B cell (primary cell): ENCODE results near the gene PGR. TPM values are rescaled to one million over a fixed set of nuclear protein-coding genes. Genes with fewer than 3 reads are reported as not detected.

Source experiments
- ATAC-seq: fragments of 200-7000 bp; cut with Tn5 transposase; one replicate; pipeline ENCODE4 v1.10.0; 2021; ENCODE audit warnings: low read depth, mild to moderate bottlenecking, moderate number of reproducible peaks, moderate library complexity
- CTCF ChIA-PET: fragments of 350-600 bp; sonication (Branson Sonifier 250); formaldehyde crosslinking; loops from one replicate; lab custom pipeline; 2021; ENCODE audit warnings: antibody characterized with exemption, inconsistent platforms; lab: Charles Lee
- POLR2A ChIA-PET: fragments of 350-600 bp; sonication (Branson Sonifier 250); formaldehyde crosslinking; loops from one replicate; lab custom pipeline; 2021; ENCODE audit warnings: antibody characterized with exemption; lab: Charles Lee
- DNase-seq: peaks from one replicate; pipeline ENCODE4 v3.0.0; 2013
- H2AFZ ChIP-seq: 2 replicates; pipeline ENCODE4 v1.6.1; 2012; ENCODE audit warnings: mild to moderate bottlenecking, low read depth, low read length; ENCODE audit not compliant: insufficient read depth, poor library complexity, severe bottlenecking
- H3K27ac ChIP-seq, 2 donors: 1 replicate in 1 of 2; 2 replicates in 1 of 2; pipeline ENCODE4 v1.5.1; 2012 to 2013; ENCODE audit warnings: low read length in 2 of 2, mild to moderate bottlenecking in 2 of 2, moderate library complexity in 1 of 2
- H3K27me3 ChIP-seq, 4 experiments: fragments of 200-600 bp in 1 of 4; sonication (generic) in 1 of 4; replicated peaks in 1 of 4; 1 replicate in 2 of 4; 2 replicates in 2 of 4; pipeline versions ENCODE4 v1.6.1 to v1.7.0; 2013 to 2016; ENCODE audit warnings: low read length in 3 of 4, mild to moderate bottlenecking in 2 of 4, mixed read lengths in 1 of 4, moderate library complexity in 1 of 4; ENCODE audit not compliant: insufficient read depth in 4 of 4, control insufficient read depth in 3 of 4; ENCODE audit errors: control extremely low read depth in 1 of 4
- H3K36me3 ChIP-seq, 2 experiments: replicated peaks in 1 of 2; 1 replicate in 1 of 2; 2 replicates in 1 of 2; pipeline versions ENCODE4 v1.6.1 to v1.7.1; 2013; ENCODE audit warnings: low read length in 1 of 2; ENCODE audit not compliant: insufficient read depth in 2 of 2, control insufficient read depth in 1 of 2; ENCODE audit errors: control extremely low read depth in 1 of 2, extremely low read depth in 1 of 2
- H3K4me1 ChIP-seq, 2 donors: fragments of 200-600 bp in 1 of 2; sonication (generic) in 1 of 2; 1 replicate in 1 of 2; 2 replicates in 1 of 2; pipeline versions ENCODE4 v1.5.1 to v1.6.1; 2013 to 2017; ENCODE audit warnings: low read length in 2 of 2; ENCODE audit not compliant: control insufficient read depth in 2 of 2, insufficient read depth in 2 of 2
- H3K4me2 ChIP-seq: replicated peaks from 2 replicates; pipeline ENCODE3; 2012; ENCODE audit warnings: mild to moderate bottlenecking, low read depth, low read length; ENCODE audit not compliant: poor library complexity, severe bottlenecking
- H3K4me3 ChIP-seq, 5 experiments: fragments of 200-600 bp in 1 of 5; sonication (generic) in 1 of 5; 1 replicate in 3 of 5; 2 replicates in 2 of 5; pipeline versions ENCODE4 v1.5.1 to v1.7.0; 2011 to 2016; ENCODE audit warnings: low read length in 4 of 5, mild to moderate bottlenecking in 4 of 5, low read depth in 2 of 5, control low read depth in 1 of 5, moderate library complexity in 1 of 5; ENCODE audit not compliant: insufficient read depth in 1 of 5; ENCODE audit errors: control extremely low read depth in 1 of 5, extremely low read depth in 1 of 5
- H3K79me2 ChIP-seq: fragments of 200-600 bp; sonication (generic); one replicate; pipeline ENCODE4 v1.6.0; 2016; ENCODE audit warnings: low read length; ENCODE audit not compliant: control insufficient read depth, insufficient read depth
- H3K9ac ChIP-seq: fragments of 200-600 bp; sonication (generic); 2 replicates; pipeline ENCODE4 v1.6.1; 2017; ENCODE audit warnings: mild to moderate bottlenecking, low read length, moderate library complexity
- H3K9me3 ChIP-seq, 3 donors: one replicate each; pipeline versions ENCODE4 v1.6.1 to v1.7.1; 2013; ENCODE audit warnings: low read length in 2 of 3; ENCODE audit not compliant: control insufficient read depth in 2 of 3, insufficient read depth in 1 of 3; ENCODE audit errors: control extremely low read depth in 1 of 3
- H4K20me1 ChIP-seq: 2 replicates; pipeline ENCODE4 v1.6.0; 2012; ENCODE audit warnings: mild to moderate bottlenecking, low read length; ENCODE audit not compliant: insufficient read depth, control insufficient read depth, poor library complexity, severe bottlenecking
- H3K27ac Mint-ChIP-seq: one replicate; pipeline ENCODE4 v1.8.0; 2021; ENCODE audit warnings: mixed read lengths
- H3K27me3 Mint-ChIP-seq: one replicate; pipeline ENCODE4 v1.8.0; 2021; ENCODE audit warnings: mixed read lengths
- H3K4me1 Mint-ChIP-seq: one replicate; pipeline ENCODE4 v1.8.0; 2021; ENCODE audit warnings: mixed read lengths
- H3K4me3 Mint-ChIP-seq: one replicate; pipeline ENCODE4 v1.8.0; 2021; ENCODE audit warnings: mixed read lengths
- H3K9me3 Mint-ChIP-seq: one replicate; pipeline ENCODE4 v1.8.0; 2022; ENCODE audit warnings: mixed read lengths; ENCODE audit not compliant: insufficient read depth
- EZH2 ChIP-seq: IDR thresholded peaks from 2 replicates; pipeline ENCODE4 v1.6.1; 2012; ENCODE audit warnings: borderline replicate concordance, low read depth, mild to moderate bottlenecking, moderate library complexity, low read length; ENCODE audit not compliant: insufficient read depth, poor library complexity, severe bottlenecking
- WGBS: methylation state at CpG from one replicate; pipeline ENCODE4 v1.1.5; 2013; ENCODE audit warnings: missing lambda C conversion rate; ENCODE audit not compliant: insufficient coverage; 5-methylcytosine and 5-hydroxymethylcytosine counted together
- intact Hi-C: fragments of 100-400 bp; cut with micrococcal nuclease; formaldehyde crosslinking; loops from one replicate; pipeline ENCODE4 v1.10.0; 2022
- polyA plus RNA-seq: library from polyadenylated mRNA; depleted of rRNA; stranded (reverse); fragments of >200 nt; gene quantifications from 2 replicates; pipeline ENCODE4 v1.2.3, GENCODE V29; 2012
- total RNA-seq, 2 donors: library from RNA; stranded (reverse); fragments of 120-200 nt in 1 of 2; gene quantifications; 1 replicate in 1 of 2; 2 replicates in 1 of 2; pipeline versions ENCODE4 v1.2.3 to v1.2.4, GENCODE V29; 2013 to 2022
- TF ChIP-seq, protein P1 (sequence below): fragments of 200-600 bp; IDR thresholded peaks from one replicate; pipeline ENCODE4 v1.8.0; 2022; ENCODE audit warnings: antibody characterized with exemption, mild to moderate bottlenecking

The PGR gene
- total and polyA plus RNA-seq, 2 donors (not counting 1 experiment from before 2014, with no cell fraction given) = not detected

GRCh38 chr11:101022256-101022655 lies 107.4 kb downstream of the PGR start:
- Histone ChIP-seq H3K36me3 (no peaks in the 10 kb centered on the region), H3K9me3 (no peaks in the 10 kb centered on the region), H3K4me2 (no peak overlapping the region), H3K4me3 (no peak overlapping the region), H3K4me1 (no peaks in the 10 kb centered on the region), H3K27ac (no peak overlapping the region), H2AFZ (no peak overlapping the region), H3K27me3 (peaks cover 0 to 5% (median 2%) of the 10 kb centered on the region in 4 experiments), H4K20me1 (no peaks in the 10 kb centered on the region), H3K9ac (no peak overlapping the region), H3K79me2 (no peaks in the 10 kb centered on the region)
- no peak overlapping the region for H3K4me3 Mint-ChIP-seq
- no peak overlapping the region for H3K27ac Mint-ChIP-seq
- CTCF ChIA-PET = no interaction called here
- DNase-seq (no peak), ATAC-seq (no peak)
- TF ChIP-seq, protein P1, sequence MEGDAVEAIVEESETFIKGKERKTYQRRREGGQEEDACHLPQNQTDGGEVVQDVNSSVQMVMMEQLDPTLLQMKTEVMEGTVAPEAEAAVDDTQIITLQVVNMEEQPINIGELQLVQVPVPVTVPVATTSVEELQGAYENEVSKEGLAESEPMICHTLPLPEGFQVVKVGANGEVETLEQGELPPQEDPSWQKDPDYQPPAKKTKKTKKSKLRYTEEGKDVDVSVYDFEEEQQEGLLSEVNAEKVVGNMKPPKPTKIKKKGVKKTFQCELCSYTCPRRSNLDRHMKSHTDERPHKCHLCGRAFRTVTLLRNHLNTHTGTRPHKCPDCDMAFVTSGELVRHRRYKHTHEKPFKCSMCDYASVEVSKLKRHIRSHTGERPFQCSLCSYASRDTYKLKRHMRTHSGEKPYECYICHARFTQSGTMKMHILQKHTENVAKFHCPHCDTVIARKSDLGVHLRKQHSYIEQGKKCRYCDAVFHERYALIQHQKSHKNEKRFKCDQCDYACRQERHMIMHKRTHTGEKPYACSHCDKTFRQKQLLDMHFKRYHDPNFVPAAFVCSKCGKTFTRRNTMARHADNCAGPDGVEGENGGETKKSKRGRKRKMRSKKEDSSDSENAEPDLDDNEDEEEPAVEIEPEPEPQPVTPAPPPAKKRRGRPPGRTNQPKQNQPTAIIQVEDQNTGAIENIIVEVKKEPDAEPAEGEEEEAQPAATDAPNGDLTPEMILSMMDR = no peak
- TF ChIP-seq EZH2 = no peak
- H3K4me1 Mint-ChIP-seq = no peaks in the 10 kb centered on the region
- no peaks in the 10 kb centered on the region for H3K27me3 Mint-ChIP-seq
- H3K9me3 Mint-ChIP-seq = no peaks in the 10 kb centered on the region
- POLR2A ChIA-PET = no interaction called here
- intact Hi-C loops = no loop called here

DNA sequence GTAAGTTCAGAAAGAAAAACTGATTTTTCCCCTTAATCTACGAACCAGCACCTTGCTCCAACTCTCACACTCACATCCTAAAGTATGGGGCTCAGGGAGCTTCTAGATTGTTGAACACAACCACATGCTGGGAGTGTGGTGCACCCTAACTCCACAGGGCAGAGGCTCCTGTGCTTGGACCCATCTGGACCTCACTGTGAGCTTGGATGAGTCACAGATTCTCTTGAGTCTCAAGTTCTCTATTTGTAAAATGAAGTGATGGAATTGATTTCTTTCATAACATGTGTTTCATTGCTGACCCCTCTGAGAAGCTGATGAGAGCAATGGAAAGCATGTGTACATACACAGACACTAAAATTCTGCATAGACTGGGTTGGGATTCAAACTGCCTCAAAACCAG lies 109.7 kb downstream of the PGR start:
- Histone ChIP-seq H3K4me1 (no peaks in the 10 kb centered on the region), H3K4me2 (no peak overlapping the region), H3K9ac (no peak overlapping the region), H3K36me3 (no peaks in the 10 kb centered on the region), H2AFZ (no peak overlapping the region), H3K27ac (no peak overlapping the region), H3K4me3 (no peak overlapping the region), H4K20me1 (no peaks in the 10 kb centered on the region), H3K79me2 (no peaks in the 10 kb centered on the region), H3K27me3 (peaks cover 0 to 5% (median 2%) of the 10 kb centered on the region in 4 experiments), H3K9me3 (no peaks in the 10 kb centered on the region)
- intact Hi-C loops = no loop called here
- Mint-ChIP-seq H3K4me3 (no peak overlapping the region), H3K4me1 (no peaks in the 10 kb centered on the region), H3K27me3 (no peaks in the 10 kb centered on the region), H3K9me3 (no peaks in the 10 kb centered on the region), H3K27ac (no peak overlapping the region)
- ChIA-PET CTCF (no interaction called here), POLR2A (no interaction called here)
- DNase-seq (no peak), ATAC-seq (no peak)
- WGBS = no CpG with 5 or more reads among the region's 1 CpG
- TF ChIP-seq, protein P1 = no peak
- TF ChIP-seq EZH2 = no peak
